Endothelial cell of umbilical vein (primary cell): ENCODE measurements around the gene SPAG4. TPM values are rescaled to one million over a fixed set of nuclear protein-coding genes. Genes with fewer than 3 reads are reported as not detected.

ENCODE experiments used
- BruUV-seq: library from RNA; stranded (reverse); fragments of 400-500 nt; replicated peaks from 2 replicates; lab custom pipeline; 2021; lab: Mats Ljungman, UMichigan
- CTCF ChIA-PET: fragments of 300-600, 350-600 bp; sonication (Branson Sonifier 250); formaldehyde crosslinking; loops from one replicate; lab custom pipeline; 2021; ENCODE audit warnings: antibody characterized with exemption, inconsistent platforms; lab: Charles Lee
- POLR2A ChIA-PET: fragments of 300-600, 350-600 bp; sonication (Branson Sonifier 250); formaldehyde crosslinking; loops from one replicate; lab custom pipeline; 2021; ENCODE audit warnings: antibody characterized with exemption, inconsistent platforms; lab: Charles Lee
- DNase-seq: peaks from one replicate; pipeline ENCODE4 v3.0.0-alpha.2; 2011; ENCODE audit warnings: low read depth, low spot score
- FAIRE-seq: peaks from 2 replicates; lab custom pipeline; 2011; peaks lifted over from hg19 to GRCh38; lab: Jason Lieb, UNC
- H2AFZ ChIP-seq: 2 replicates; pipeline ENCODE4 v1.6.0; 2012; ENCODE audit warnings: low read depth, low read length, control low read depth, inconsistent platforms
- H3K27ac ChIP-seq: 2 replicates; pipeline ENCODE4 v1.5.1; 2011; ENCODE audit warnings: low read depth, mild to moderate bottlenecking, control low read depth, low read length, moderate library complexity; ENCODE audit not compliant: insufficient read depth
- H3K27me3 ChIP-seq, 2 experiments: 2 replicates each; pipeline versions ENCODE4 v1.6.0 to v1.6.1; 2011; ENCODE audit warnings: low read length in 2 of 2, mixed read lengths in 1 of 2; ENCODE audit not compliant: control insufficient read depth in 2 of 2, insufficient read depth in 2 of 2
- H3K36me3 ChIP-seq, 2 experiments: 2 replicates in 1 of 2; 3 replicates in 1 of 2; pipeline ENCODE4 v1.5.1; 2011; ENCODE audit warnings: low read length in 2 of 2, mild to moderate bottlenecking in 1 of 2, moderate library complexity in 1 of 2; ENCODE audit not compliant: control insufficient read depth in 2 of 2, insufficient read depth in 2 of 2; ENCODE audit errors: extremely low read depth in 1 of 2
- H3K4me1 ChIP-seq: 3 replicates; pipeline ENCODE4 v1.5.1; 2011; ENCODE audit warnings: mild to moderate bottlenecking, low read length; ENCODE audit not compliant: control insufficient read depth, insufficient read depth; ENCODE audit errors: extremely low read depth
- H3K4me2 ChIP-seq: 2 replicates; pipeline ENCODE4 v1.6.1; 2011; ENCODE audit warnings: low read length, control low read depth, mixed read lengths; ENCODE audit not compliant: insufficient read depth
- H3K4me3 ChIP-seq, 3 experiments: fragments of 200-600 bp in 1 of 3; sonication (generic), shearing (Covaris generic) in 1 of 3; replicated peaks in 1 of 3; 2 replicates each; pipeline ENCODE4 v1.5.1; 2011 to 2016; ENCODE audit warnings: control low read depth in 3 of 3, low read length in 3 of 3, mild to moderate bottlenecking in 2 of 3, inconsistent platforms in 1 of 3, low read depth in 1 of 3, moderate library complexity in 1 of 3; ENCODE audit not compliant: insufficient read depth in 1 of 3
- H3K79me2 ChIP-seq: 2 replicates; pipeline ENCODE4 v1.6.0; 2012; ENCODE audit warnings: low read length, inconsistent platforms; ENCODE audit not compliant: control insufficient read depth, insufficient read depth
- H3K9ac ChIP-seq: replicated peaks from 2 replicates; pipeline ENCODE3; 2011; ENCODE audit warnings: low read length, control low read depth; ENCODE audit not compliant: insufficient read depth; ENCODE audit errors: extremely low read depth
- H3K9me1 ChIP-seq: replicated peaks from 3 replicates; pipeline ENCODE4 v1.6.0; 2011; ENCODE audit warnings: mild to moderate bottlenecking, low read length; ENCODE audit not compliant: control insufficient read depth, insufficient read depth; ENCODE audit errors: extremely low read depth
- H3K9me3 ChIP-seq: replicated peaks from 2 replicates; pipeline ENCODE4 v1.5.1; 2012; ENCODE audit warnings: low read length, inconsistent platforms; ENCODE audit not compliant: control insufficient read depth, insufficient read depth
- H4K20me1 ChIP-seq: replicated peaks from 2 replicates; pipeline ENCODE3; 2011; ENCODE audit warnings: mild to moderate bottlenecking, low read length; ENCODE audit not compliant: control insufficient read depth, insufficient read depth; ENCODE audit errors: extremely low read depth
- CTCF ChIP-seq, 2 donors: IDR thresholded peaks; 1 replicate in 1 of 2; 2 replicates in 1 of 2; pipeline ENCODE4 v1.5.1; 2011; ENCODE audit warnings: low read length in 2 of 2, mild to moderate bottlenecking in 2 of 2, moderate library complexity in 2 of 2, control low read depth in 1 of 2, inconsistent platforms in 1 of 2, low read depth in 1 of 2; ENCODE audit not compliant: insufficient read depth in 1 of 2; ENCODE audit errors: extremely low read depth in 1 of 2
- EZH2 ChIP-seq: IDR thresholded peaks from 2 replicates; pipeline ENCODE4 v1.6.1; 2012; ENCODE audit warnings: borderline replicate concordance, low read depth, mild to moderate bottlenecking, moderate library complexity, low read length, inconsistent platforms; ENCODE audit not compliant: severe bottlenecking
- FOS ChIP-seq: IDR thresholded peaks from 2 replicates; pipeline ENCODE4 v1.6.1; 2011; ENCODE audit warnings: mild to moderate bottlenecking, low read length, moderate library complexity, borderline replicate concordance; ENCODE audit not compliant: insufficient read depth
- GATA2 ChIP-seq: IDR thresholded peaks from 2 replicates; pipeline ENCODE4 v1.7.0; 2011; ENCODE audit warnings: low read depth, mild to moderate bottlenecking, moderate library complexity, mixed read lengths, low read length; ENCODE audit not compliant: insufficient read length, insufficient read depth
- JUN ChIP-seq: IDR thresholded peaks from 2 replicates; pipeline ENCODE4 v1.6.1; 2011; ENCODE audit warnings: borderline replicate concordance, low read depth; ENCODE audit not compliant: insufficient read length, insufficient read depth
- MAX ChIP-seq: IDR thresholded peaks from 2 replicates; pipeline ENCODE4 v1.6.1; 2011; ENCODE audit not compliant: insufficient read depth, insufficient read length
- MYC ChIP-seq: IDR thresholded peaks from one replicate; pipeline ENCODE4 v1.6.1; 2011; ENCODE audit warnings: mild to moderate bottlenecking, low read depth, low read length
- POLR2A ChIP-seq: IDR thresholded peaks from 2 replicates; pipeline ENCODE4 v1.6.1; 2012; ENCODE audit warnings: low read depth, mild to moderate bottlenecking, control low read depth, low read length
- POLR2AphosphoS5 ChIP-seq: IDR thresholded peaks from 2 replicates; pipeline ENCODE4 v1.6.1; 2012; ENCODE audit warnings: low read depth, mild to moderate bottlenecking, control low read depth, low read length, moderate library complexity; ENCODE audit not compliant: insufficient read depth
- dilution Hi-C: fragments of 300-500 bp; cut with MboI; formaldehyde crosslinking; loops from one replicate; pipeline ENCODE4 v1.15.0; 2019; ENCODE audit warnings: low sequenced_read_pairs; ENCODE audit not compliant: extremely low pct_ligation_motif_present
- intact Hi-C: fragments of 100-400 bp; cut with micrococcal nuclease; formaldehyde crosslinking; loops from one replicate; pipeline ENCODE4 v1.10.0; 2022
- polyA plus RNA-seq, 4 experiments: library from polyadenylated mRNA; depleted of rRNA in 3 of 4; stranded (reverse) in 3 of 4; unstranded in 1 of 4; fragments of >200 nt; gene quantifications; 2 replicates each; pipeline versions ENCODE4 v1.2.1 to v1.2.3, GENCODE V29; 2011 to 2012; ENCODE audit warnings: missing spikeins in 1 of 4
- total RNA-seq: library from RNA; stranded (reverse); gene quantifications from 2 replicates; pipeline ENCODE4 v1.2.3, GENCODE V29; 2021

The SPAG4 gene
- total and polyA plus RNA-seq, 2 donors (not counting 3 experiments of a cell fraction or from before 2014, with no cell fraction given): 3.7 to 9.5 TPM

- H3K27me3 ChIP-seq: no peaks in the 10 kb centered on the region
- no peaks in the 10 kb centered on the region for H3K4me1 ChIP-seq
- CTCF ChIA-PET: interaction anchor here (1.5 to 2.3 kb wide), 2 partner anchors 9 to 12 kb away, joined by 5 to 11 read pairs; no protein-coding TSS in a partner anchor
- H4K20me1 ChIP-seq: no peaks in the 10 kb centered on the region
- no peaks in the 10 kb centered on the region for H3K9me1 ChIP-seq
- BruUV-seq: no TSS peak
- DNase-seq: no peak
- no peak overlapping the region for H3K27ac ChIP-seq
- H2AFZ ChIP-seq: no peak overlapping the region
- POLR2A ChIA-PET: no interaction called here
- peaks cover 4% of the 10 kb centered on the region for H3K79me2 ChIP-seq
- no peak overlapping the region for H3K9ac ChIP-seq
- no peaks in the 10 kb centered on the region for H3K9me3 ChIP-seq
- no peak overlapping the region for H3K4me3 ChIP-seq
- FAIRE-seq: no peak
- dilution Hi-C loops: no loop called here
- H3K4me2 ChIP-seq: no peak overlapping the region
- H3K36me3 ChIP-seq: peaks cover 6 to 40% of the 10 kb centered on the region in 2 experiments
- intact Hi-C loops: no loop called here
- TF ChIP-seq POLR2A (no peak), POLR2AphosphoS5 (no peak), GATA2 (no peak), MYC (no peak), MAX (no peak), FOS (no peak), CTCF (IDR thresholded peaks at IDR 0.05; ENCODE audit: extremely low read depth in 1 of 2, insufficient read depth in 1 of 2, low read depth in 1 of 2, low read length in 2 of 2) (no peak), EZH2 (no peak), JUN (no peak)
These were observed 15.0 kb downstream of the SPAG4 start for GRCh38 chr20:35630636-35631035.
